GM04504 (cell line): Measurements from ENCODE around the gene CHST1.

Experiments used
- DNase-seq: peaks from one replicate; pipeline ENCODE4 v3.0.0-alpha.2; 2012; ENCODE audit warnings: low read depth

Gene CHST1

GRCh38 chr11:45606514-45607281, 58.7 kb downstream of the CHST1 start:
- DNase-seq: no peak

- no peak for DNase-seq
These were observed 60.4 kb downstream of the CHST1 start for GRCh38 chr11:45605051-45605450.

DNA sequence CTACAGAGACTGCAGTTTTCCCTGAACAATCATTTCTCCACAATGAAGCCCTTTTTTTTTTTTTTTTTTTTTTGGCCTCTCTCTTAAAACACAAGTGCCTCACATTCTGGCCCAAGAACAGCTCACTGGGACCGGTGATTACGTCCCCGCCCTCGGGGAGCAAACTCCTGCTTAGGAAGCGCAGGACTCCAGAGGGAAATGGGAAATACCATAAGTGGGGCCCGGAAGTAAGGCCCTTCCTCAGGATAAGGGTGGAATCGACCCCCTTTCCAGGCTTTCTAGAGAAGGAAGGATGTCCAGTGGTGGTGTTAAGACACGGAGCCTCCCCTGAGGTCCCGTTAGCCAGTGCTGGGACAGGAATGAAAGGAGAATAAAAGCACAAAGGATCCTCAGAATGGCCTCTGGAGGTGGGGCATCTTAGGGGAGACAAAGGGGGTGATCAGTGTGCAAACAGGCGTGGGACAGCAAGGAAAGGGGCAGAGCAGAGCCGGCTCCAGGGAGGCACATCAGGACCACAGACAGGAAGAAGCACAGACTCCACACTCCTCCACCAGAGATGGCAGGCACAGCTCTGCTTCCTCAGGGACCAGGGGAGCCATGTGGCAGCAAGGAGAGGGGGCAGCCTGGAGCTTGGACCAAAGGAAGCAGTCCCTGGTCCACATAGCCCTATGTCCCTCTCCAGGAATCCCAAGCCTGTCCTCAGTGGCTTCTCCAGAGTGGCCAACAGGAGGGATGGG, 61.3 kb downstream of the CHST1 start:
- DNase-seq: no peak

DNA sequence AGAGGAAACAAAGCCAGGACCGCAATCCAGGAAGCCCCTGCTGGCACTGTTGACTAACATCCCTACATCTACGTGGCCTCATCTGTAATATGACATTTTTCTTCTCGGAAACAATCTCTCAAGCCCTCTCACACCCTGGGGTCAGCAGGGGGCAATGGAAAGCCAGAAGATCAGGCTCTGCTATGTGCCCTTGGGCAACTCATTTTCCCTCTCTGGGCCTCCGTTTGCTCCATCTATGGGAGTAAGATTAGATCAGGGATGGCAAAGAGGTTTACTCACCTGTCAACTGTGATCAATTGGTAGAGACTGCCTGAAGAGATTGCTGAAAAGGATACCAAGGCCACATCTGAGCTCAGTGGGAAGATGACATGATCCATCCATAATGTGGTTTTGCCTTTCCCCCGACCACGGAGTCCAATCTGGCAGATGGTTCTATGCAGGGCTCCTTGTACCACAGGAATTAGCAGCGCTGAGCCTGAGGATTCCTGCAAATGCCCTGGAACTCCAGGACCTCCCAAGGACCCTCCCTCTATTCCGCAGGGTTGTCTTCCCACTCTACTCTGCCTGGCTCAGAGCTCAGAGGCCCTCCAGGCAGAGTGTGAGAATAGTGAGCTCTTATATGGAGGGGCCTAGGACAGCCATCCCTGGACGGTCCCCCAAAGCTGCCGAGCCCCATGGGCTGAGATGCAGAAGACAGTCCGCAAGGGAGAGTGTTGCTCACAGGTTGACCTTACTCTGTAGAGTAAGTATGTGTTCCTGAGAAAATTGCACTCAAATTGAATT, 66.1 kb downstream of the CHST1 start:
- no peak for DNase-seq
